ENCODE data around the gene RNF141. TPM values are rescaled to one million over a fixed set of nuclear protein-coding genes. Genes with fewer than 3 reads are reported as not detected.
A peak's percentile ranks its signal among the peaks of the same experiment; 100 is the strongest.

The RNF141 gene
- total RNA-seq, 1 experiment from 2014 or later, result 28.4 TPM

- peaks cover 4% of the 10 kb centered on the region for H3K36me3 Mint-ChIP-seq (ENCODE audit: insufficient read depth, unreplicated experiment)
- no peaks in the 10 kb centered on the region for H3K9me3 Mint-ChIP-seq (ENCODE audit: unreplicated experiment)
- ChIA-PET POLR2A (interaction anchor here (0.9 kb wide), 1 partner anchor 17 kb away, joined by 4 read pairs; no protein-coding TSS in a partner anchor), CTCF (interaction anchor here (0.6 to 1.6 kb wide), 6 partner anchors 11 to 113 kb away, joined by 3 to 5 read pairs (median 3); partner anchors contain the start of gene RNF141)
- H3K27me3 Mint-ChIP-seq (ENCODE audit: insufficient read depth, unreplicated experiment), result no peaks in the 10 kb centered on the region
- peak overlapping the region; percentile 77 for H3K27ac Mint-ChIP-seq (ENCODE audit: low read depth, unreplicated experiment)
- BruUV-seq (replicated peaks), result no TSS peak
- intact Hi-C loops (cut with micrococcal nuclease), result no loop called here
- peaks cover 32% of the 10 kb centered on the region for H3K4me1 Mint-ChIP-seq (ENCODE audit: insufficient read depth, unreplicated experiment)
- no peak for DNase-seq (ENCODE audit: unreplicated experiment)
- no peak for TF ChIP-seq CTCF (IDR thresholded peaks at IDR 0.05; ENCODE audit: unreplicated experiment)
- H3K4me3 Mint-ChIP-seq (ENCODE audit: unreplicated experiment), result no peak overlapping the region
These were observed 47.0 kb upstream of the RNF141 start for GRCh38 chr11:10587995-10588394.

- no peak for TF ChIP-seq CTCF (IDR thresholded peaks at IDR 0.05; ENCODE audit: unreplicated experiment)
- intact Hi-C loops (cut with micrococcal nuclease), result no loop called here
- no TSS peak for BruUV-seq (replicated peaks)
- Mint-ChIP-seq H3K4me1 (ENCODE audit: insufficient read depth, unreplicated experiment) (peaks cover 29% of the 10 kb centered on the region), H3K9me3 (ENCODE audit: unreplicated experiment) (no peaks in the 10 kb centered on the region), H3K36me3 (ENCODE audit: insufficient read depth, unreplicated experiment) (peaks cover 4% of the 10 kb centered on the region), H3K27me3 (ENCODE audit: insufficient read depth, unreplicated experiment) (no peaks in the 10 kb centered on the region), H3K27ac (ENCODE audit: low read depth, unreplicated experiment) (peak overlapping the region; percentile 77), H3K4me3 (ENCODE audit: unreplicated experiment) (no peak overlapping the region)
- ChIA-PET POLR2A (interaction anchor here (0.8 to 1.0 kb wide), 2 partner anchors 47 to 62 kb away, joined by 3 to 4 read pairs; partner anchors contain the start of gene RNF141), CTCF (interaction anchor here (0.6 to 1.6 kb wide), 5 partner anchors 12 to 896 kb away, joined by 3 to 5 read pairs (median 3); partner anchors contain the start of gene RNF141)
- DNase-seq (ENCODE audit: unreplicated experiment), result no peak
These were observed 46.4 kb upstream of the RNF141 start for GRCh38 chr11:10587388-10587787.

- no peak for TF ChIP-seq CTCF (IDR thresholded peaks at IDR 0.05; ENCODE audit: unreplicated experiment)
- Mint-ChIP-seq H3K27me3 (ENCODE audit: insufficient read depth, unreplicated experiment) (no peaks in the 10 kb centered on the region), H3K9me3 (ENCODE audit: unreplicated experiment) (no peaks in the 10 kb centered on the region), H3K4me1 (ENCODE audit: insufficient read depth, unreplicated experiment) (peaks cover 18% of the 10 kb centered on the region), H3K4me3 (ENCODE audit: unreplicated experiment) (no peak overlapping the region), H3K36me3 (ENCODE audit: insufficient read depth, unreplicated experiment) (peaks cover 4% of the 10 kb centered on the region), H3K27ac (ENCODE audit: low read depth, unreplicated experiment) (no peak overlapping the region)
- intact Hi-C loops (cut with micrococcal nuclease), result no loop called here
- ChIA-PET CTCF (interaction anchor here (1.0 to 2.6 kb wide), 3 partner anchors 13 to 70 kb away, joined by 3 to 12 read pairs (median 4); partner anchors contain the start of gene RNF141), POLR2A (interaction anchor here (0.9 to 3.0 kb wide), 5 partner anchors 10 to 63 kb away, joined by 4 to 19 read pairs (median 7); partner anchors contain the start of gene RNF141)
- no peak for DNase-seq (ENCODE audit: unreplicated experiment)
- no TSS peak for BruUV-seq (replicated peaks)
These were observed 43.1 kb upstream of the RNF141 start for GRCh38 chr11:10584071-10584501.

- no peaks in the 10 kb centered on the region for H3K9me3 Mint-ChIP-seq (ENCODE audit: unreplicated experiment)
- CTCF ChIA-PET, result no interaction called here
- TF ChIP-seq CTCF (IDR thresholded peaks at IDR 0.05; ENCODE audit: unreplicated experiment), result no peak
- no peaks in the 10 kb centered on the region for H3K36me3 Mint-ChIP-seq (ENCODE audit: insufficient read depth, unreplicated experiment)
- no TSS peak for BruUV-seq (replicated peaks)
- no peak overlapping the region for H3K4me3 Mint-ChIP-seq (ENCODE audit: unreplicated experiment)
- intact Hi-C loops (cut with micrococcal nuclease), result no loop called here
- peak; percentile 13 for DNase-seq (ENCODE audit: unreplicated experiment)
- H3K27me3 Mint-ChIP-seq (ENCODE audit: insufficient read depth, unreplicated experiment), result no peaks in the 10 kb centered on the region
- no peak overlapping the region for H3K27ac Mint-ChIP-seq (ENCODE audit: low read depth, unreplicated experiment)
- POLR2A ChIA-PET, result interaction anchor here (0.7 kb wide), 2 partner anchors 87 to 934 kb away, joined by 3 to 4 read pairs; no protein-coding TSS in a partner anchor
- H3K4me1 Mint-ChIP-seq (ENCODE audit: insufficient read depth, unreplicated experiment), result no peaks in the 10 kb centered on the region
These were observed 40.6 kb upstream of the RNF141 start for GRCh38 chr11:10581481-10582019.
